Right lobe of liver (tissue), 4 donors: ENCODE results near the gene EBP.

Experiments
- CTCF ChIP-seq, 4 donors: fragments of 200-600 bp in 3 of 4; fragments of 450-650 bp in 1 of 4; IDR thresholded peaks; one replicate each; pipeline versions ENCODE4 v1.5.1 to v1.8.0; 2016 to 2022; ENCODE audit warnings: antibody characterized with exemption in 4 of 4, mild to moderate bottlenecking in 2 of 4
- POLR2A ChIP-seq: fragments of 450-650 bp; IDR thresholded peaks from one replicate; pipeline ENCODE4 v1.6.1; 2017; ENCODE audit warnings: antibody characterized with exemption, mild to moderate bottlenecking
- donor health status: DM: no; HTN: no; CAD: no.
- donor health status: DM: no; HTN: no; CAD: no.
- donor health status: DM: no; HTN: yes; CAD: no.

- no peak for TF ChIP-seq CTCF (IDR thresholded peaks at IDR 0.05)
- no peak for TF ChIP-seq POLR2A
These were observed 44.7 kb upstream of the EBP start for GRCh38 chrX:48476919-48477318.
